GM18526 (cell line): ENCODE data around the gene DPP6.

Experiments
- POLR2A ChIP-seq: IDR thresholded peaks from 3 replicates; pipeline ENCODE4 v1.6.1; 2011; ENCODE audit not compliant: insufficient read length; ENCODE audit errors: extremely low read depth

DPP6 gene

GRCh38 chr7:154721086-154721485 is 668.9 kb downstream of the DPP6 start:
- no peak for TF ChIP-seq POLR2A

DNA sequence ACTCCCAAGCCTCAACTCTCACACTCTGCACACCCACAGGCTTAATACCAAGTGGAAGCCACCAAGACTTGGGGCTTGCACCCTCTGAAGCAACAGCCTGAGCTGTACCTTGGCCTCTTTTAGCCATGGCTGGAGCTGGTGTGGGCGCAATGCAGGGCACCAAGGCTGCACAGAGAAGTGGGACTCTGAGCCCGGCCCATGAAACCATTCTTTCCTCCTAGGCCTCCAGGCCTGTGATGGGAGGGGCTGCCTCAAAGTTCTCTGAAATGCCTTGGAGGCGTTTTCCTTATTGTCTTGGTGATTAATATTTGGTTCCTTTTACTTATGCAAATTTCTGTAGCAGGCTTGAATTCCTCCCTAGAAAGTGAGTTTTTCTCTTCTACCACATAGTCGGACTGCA is 674.2 kb downstream of the DPP6 start:
- no peak for TF ChIP-seq POLR2A

GRCh38 chr7:154729056-154729455 is 676.9 kb downstream of the DPP6 start:
- TF ChIP-seq POLR2A: no peak

GRCh38 chr7:154735766-154736165 is 683.6 kb downstream of the DPP6 start:
- no peak for TF ChIP-seq POLR2A

DNA sequence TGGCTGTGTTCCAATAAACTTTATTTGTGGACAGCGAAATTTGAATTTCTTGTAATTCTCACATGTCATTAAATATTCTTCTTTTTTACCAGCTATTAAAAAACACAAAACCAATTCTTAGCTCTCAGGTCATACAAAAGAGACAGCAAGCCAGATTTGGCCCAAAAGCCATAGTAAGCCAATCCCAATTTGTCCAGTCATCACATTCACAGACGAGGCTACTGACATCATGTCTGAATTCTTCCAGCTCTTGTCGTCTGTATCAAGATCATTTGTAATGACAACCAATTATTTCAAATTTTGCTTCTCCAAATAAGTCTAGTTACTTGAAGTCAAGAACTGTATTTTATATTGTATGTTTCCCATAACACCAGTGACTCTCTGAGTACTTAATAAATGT is 684.2 kb downstream of the DPP6 start:
- no peak for TF ChIP-seq POLR2A

GRCh38 chr7:154738216-154738615 is 686.0 kb downstream of the DPP6 start:
- TF ChIP-seq POLR2A: no peak

DNA sequence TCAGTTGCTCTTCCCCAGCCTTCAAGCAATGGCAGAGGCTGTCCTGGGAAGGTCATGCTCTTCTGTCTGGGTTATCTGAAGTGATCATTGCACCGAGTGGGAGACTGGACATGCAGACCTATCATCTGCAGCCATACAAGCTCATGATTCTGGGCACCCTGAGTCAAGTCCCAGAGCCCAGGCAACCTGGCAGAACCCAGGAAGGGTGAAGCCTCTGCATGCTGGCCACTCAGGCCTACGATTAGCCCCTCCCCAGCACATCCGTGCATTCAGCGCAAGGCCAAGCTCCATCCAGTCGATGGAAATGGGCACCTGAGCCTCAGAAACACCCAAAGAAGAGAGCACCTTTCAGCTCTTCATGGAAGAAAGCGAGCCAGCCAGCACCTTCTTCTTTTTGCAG is 688.9 kb downstream of the DPP6 start:
- no peak for TF ChIP-seq POLR2A

DNA sequence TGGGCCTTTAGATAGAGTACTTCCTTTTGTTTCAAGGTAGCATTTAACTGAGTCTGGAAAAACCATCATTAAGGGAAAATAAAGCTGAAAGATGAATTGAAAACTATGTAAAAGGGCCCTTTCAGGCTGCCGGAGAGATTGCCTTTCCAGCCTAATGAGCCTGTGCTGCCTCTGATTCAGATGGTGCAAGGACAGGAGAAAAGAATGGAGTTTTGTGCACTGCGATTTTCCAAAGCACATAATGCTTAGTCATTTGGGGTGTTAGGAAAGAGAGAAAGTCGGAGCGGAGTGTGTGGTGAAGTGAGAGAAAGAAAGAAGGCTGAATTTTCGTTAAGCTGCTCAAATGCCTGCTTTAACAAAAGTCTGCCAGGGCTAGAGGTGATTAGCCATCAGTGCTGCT is 691.0 kb downstream of the DPP6 start:
- no peak for TF ChIP-seq POLR2A

DNA sequence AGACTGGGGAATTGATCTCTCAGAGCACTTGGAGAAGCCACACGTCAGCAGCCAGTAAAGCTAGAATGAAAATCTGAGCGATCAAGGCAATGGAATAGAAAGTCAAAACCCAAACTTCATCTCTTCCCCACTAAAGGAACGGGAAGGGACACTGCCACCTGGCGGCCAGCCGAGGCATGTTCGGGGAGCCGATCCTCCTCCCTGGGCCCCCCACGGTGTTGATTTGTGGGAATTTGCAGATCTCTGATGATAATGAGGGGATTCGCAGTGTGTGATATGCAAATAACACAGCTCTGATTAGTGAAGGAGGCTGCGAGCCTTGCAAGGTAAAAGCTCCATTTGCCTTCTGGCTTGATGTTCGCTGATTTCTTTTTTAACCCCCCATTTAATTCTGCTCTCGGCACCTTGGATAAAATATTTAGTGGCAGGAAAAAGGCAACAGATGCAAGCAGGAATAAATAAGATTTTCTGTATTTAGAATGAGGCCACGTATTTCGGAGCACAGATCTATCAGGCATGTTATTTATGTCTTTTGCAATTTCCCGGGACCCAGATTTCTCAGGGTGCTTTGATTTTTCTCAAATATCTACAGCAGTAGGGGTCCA is 692.2 kb downstream of the DPP6 start:
- no peak for TF ChIP-seq POLR2A

DNA sequence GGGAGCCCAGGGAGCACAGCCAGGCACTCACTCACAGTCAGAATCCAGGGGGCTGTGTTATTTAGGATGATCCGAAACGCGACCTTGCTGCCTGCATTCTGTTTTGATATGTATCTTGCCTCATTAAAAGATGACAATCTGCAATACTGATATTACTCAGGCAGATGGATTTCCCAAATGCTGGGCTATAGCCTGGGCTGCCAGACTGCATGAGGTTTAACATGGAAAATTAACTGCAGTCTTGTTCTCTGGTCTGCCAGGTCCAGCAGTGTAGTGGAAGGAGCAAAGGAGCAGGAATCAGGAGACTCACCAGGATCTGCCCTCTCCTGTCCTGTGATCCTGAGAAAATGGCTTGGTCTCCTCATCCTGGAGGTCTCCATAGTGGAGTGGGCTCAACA is 692.7 kb downstream of the DPP6 start:
- TF ChIP-seq POLR2A: no peak

- no peak for TF ChIP-seq POLR2A
These were observed 694.6 kb downstream of the DPP6 start for GRCh38 chr7:154746571-154747360.

DNA sequence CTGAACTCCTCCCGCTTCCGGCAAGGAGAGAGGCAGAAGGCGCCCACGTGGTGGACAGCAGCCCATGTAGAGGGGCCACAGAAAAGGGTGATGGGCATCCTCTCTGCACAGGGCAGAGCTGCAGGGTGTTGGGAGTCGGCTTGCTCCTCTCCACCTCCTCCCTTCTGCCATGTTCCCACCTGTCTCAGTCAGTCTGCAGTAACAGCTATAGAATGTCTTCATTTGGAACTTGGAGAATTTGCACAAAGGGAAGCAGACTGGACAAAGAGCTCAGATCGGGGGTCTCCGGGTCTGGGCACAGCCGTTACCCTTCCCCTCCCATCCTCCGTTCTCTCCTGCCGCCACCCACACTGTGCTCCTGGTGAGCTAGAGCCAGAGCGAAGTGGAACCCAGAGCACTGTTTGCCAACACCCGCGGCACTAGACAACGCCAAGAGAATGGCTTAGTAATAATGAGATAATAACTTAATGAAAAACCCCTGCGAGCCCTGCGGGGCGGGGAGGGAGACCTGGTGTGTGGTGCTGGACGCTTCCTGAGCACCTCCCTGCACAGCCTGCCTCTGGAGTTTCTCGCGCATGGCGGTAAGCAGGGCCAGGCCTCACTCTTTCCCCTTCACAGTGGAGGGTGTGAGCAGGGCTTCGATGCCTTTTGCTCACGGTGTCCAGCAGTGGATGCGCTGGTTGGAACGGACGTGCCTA is 696.0 kb downstream of the DPP6 start:
- no peak for TF ChIP-seq POLR2A

DNA sequence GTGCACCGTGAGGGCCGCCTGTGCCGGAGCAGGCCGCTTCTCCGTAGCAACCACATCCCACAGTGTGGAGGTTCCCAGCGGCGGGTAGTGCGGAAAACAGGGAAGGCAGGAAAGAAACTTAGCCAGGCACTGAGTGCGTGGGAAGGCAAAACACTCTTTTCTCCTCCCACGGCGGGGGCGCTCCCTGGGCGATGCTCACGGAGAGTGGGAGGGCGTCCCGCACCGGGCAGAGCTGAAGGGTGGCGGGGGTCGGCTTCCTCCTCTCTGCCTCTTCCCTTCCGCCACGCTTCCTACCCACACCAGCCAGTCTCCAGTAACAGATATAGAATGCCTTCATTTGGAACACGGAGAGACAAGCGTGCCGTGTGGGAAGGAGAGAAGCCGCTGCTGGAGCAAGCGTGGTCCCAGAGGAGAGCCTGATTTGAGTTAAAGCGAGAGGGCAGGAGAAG is 698.2 kb downstream of the DPP6 start:
- TF ChIP-seq POLR2A: no peak

DNA sequence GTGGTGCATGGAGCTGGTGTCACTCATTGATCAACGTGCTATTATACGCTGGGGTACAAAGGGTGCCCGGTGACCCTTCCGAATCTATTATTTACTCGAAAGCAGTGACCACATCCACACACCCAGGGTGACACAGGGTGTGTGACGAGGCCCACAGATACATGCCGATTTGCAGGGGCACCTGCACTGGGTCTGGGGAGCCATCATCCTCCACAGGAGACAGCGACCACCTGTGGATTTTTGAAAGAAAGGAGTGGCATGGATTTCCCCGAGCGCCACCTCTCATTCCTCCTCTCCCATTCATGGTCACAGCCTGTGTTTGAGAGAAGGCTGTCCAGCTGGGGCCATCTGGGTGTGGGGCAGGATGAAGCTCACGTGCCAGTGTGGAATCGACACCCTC is 701.0 kb downstream of the DPP6 start:
- TF ChIP-seq POLR2A: no peak

DNA sequence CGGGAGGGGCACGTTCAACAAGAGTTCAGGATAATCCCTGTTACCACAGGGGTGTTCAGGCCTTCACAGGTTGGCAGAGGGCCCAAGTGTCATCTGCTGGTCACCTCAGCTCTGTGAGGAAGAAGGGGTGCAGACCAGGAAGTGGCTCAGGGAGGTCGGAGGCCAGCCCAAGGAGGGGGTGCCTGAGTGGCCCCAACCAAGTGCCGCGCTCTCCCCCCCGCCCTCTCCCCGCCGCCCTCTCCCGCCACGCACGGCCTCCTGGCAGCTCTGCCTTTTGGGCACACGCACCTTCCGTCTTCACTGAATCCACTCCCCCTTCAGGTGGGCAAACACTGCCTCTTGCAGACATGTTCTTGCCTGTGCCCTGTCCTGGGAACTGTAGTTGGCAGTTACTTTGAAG is 705.6 kb downstream of the DPP6 start:
- TF ChIP-seq POLR2A: no peak

DNA sequence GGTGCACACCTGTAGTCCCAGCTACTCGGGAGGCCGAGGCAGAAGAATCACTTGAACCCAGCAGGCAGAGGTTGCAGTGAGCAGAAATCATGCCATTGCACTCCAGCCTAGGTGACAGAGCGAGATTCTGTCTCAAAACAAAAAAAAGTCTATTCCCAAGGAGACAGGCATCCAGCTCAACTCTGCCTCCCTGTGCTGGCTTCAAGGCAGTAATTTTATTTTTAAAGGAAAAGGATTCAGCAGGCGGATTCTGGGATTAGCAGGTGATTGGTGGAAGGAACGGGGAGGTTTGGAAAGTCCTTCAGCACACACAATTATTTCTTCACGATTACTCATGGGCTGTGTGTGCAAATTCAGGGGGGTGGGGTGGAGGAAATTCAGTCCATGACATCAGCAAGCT is 707.8 kb downstream of the DPP6 start:
- TF ChIP-seq POLR2A: no peak

DNA sequence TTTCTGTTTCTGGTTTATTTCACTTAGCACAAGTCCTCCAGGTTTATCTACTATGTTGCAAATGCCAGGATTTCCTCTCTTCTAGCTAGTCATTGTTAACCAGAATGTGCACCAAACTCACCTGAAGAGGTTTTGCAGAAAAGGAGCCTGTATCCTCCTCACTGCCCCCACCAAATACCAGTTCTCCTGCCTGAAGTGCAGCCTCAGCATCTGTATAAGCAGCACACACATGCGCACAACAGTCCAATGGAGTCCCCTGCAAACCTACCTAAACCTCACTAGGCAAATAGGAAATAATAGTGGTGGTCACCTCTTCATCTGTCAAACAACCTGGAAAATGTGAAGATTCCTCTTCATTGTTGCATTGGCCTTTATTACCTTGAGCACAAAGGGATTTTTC is 712.9 kb downstream of the DPP6 start:
- TF ChIP-seq POLR2A: no peak

DNA sequence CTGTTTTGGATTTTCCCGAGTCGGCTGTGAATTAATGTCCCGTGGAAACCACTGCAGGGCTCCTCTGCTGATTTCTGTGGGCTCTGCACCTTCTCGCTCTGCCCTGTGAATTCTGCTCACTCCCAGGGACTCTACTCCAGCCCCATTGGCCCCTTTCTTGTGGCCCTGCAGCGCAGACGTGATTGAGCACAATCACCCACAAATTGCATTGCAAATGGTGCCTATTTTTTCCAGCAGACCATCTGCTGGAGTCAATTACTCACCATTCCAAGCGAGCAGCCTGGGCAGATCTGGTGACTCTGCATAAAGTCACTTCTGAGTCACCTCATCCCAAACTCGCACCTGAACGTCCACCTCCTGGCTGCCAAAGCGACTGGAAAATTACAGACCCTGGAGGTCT is 714.9 kb downstream of the DPP6 start:
- no peak for TF ChIP-seq POLR2A
